ENCODE data around the gene AP1S1.

- no peak for TF ChIP-seq POLR2A (IDR thresholded peaks at IDR 0.05; ENCODE audit: low read depth, low read length)
- TF ChIP-seq POU2F2 (IDR thresholded peaks at IDR 0.05; ENCODE audit: low read depth, low read length) = no peak
- no peak for TF ChIP-seq POLR2AphosphoS5 (IDR thresholded peaks at IDR 0.05; ENCODE audit: low read depth, low read length)
- TF ChIP-seq TAF1 (IDR thresholded peaks at IDR 0.05; ENCODE audit: low read depth, low read length) = no peak
- TF ChIP-seq PAX5 (IDR thresholded peaks at IDR 0.05; ENCODE audit: insufficient read depth, low read length, severe bottlenecking) = no peak
- no peak for TF ChIP-seq SPI1 (IDR thresholded peaks at IDR 0.05; ENCODE audit: low read depth, low read length)
Measured at GRCh38 chr7:101162551-101163278, 8.4 kb downstream of the AP1S1 start.

Measured in GM12891 (cell line).